ENCODE results near the gene SMARCC1. TPM values are rescaled to one million over a fixed set of nuclear protein-coding genes. Genes with fewer than 3 reads are reported as not detected.

The SMARCC1 gene
- total RNA-seq, 2 experiments from 2014 or later = 74.2 to 76.2 TPM

DNA sequence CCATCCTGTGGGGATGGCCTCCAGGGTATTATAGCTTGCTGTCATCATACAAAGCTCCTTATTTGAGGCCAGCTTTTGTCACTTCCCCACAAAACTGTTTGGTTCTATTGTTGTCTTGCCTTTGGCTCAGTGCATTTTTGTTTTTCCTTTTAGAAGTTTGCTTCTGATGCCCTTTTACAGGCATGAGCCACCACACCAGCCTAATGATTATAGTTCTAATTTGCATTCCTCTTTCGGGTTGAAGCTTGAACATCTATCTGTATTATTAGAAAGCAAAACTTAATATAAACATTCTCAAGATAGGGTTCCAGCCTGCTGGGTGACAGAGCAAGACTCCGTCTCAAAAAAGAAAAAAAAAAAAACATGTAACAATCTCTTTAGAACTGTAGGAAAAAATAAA is 39.8 kb downstream of the SMARCC1 start:
- no peaks in the 10 kb centered on the region for H3K9me3 Mint-ChIP-seq
- H3K27ac ChIP-seq (ENCODE audit: low read depth in 1 of 2, low read length in 2 of 2) = no peak overlapping the region
- no peak for DNase-seq
- TF ChIP-seq CTCF (IDR thresholded peaks at IDR 0.05) = no peak
- intact Hi-C loops (cut with DNase I, micrococcal nuclease) = no loop called here
- H3K27me3 ChIP-seq (ENCODE audit: control insufficient read depth in 1 of 2, insufficient read depth in 2 of 2, low read length in 2 of 2) = no peaks in the 10 kb centered on the region
- ChIA-PET CTCF (no interaction called here), POLR2A (interaction anchor here (0.6 kb wide), 1 partner anchor 47 kb away, joined by 3 read pairs; no protein-coding TSS in a partner anchor)
- no peaks in the 10 kb centered on the region for H3K9me3 ChIP-seq (ENCODE audit: control insufficient read depth in 1 of 2, insufficient read depth in 1 of 2, low read length in 2 of 2)
- no peak overlapping the region for H3K4me3 Mint-ChIP-seq
- no peak for ATAC-seq (ENCODE audit: poor library complexity)
- peaks cover 74% of the 10 kb centered on the region for H3K36me3 Mint-ChIP-seq (ENCODE audit: low read depth)
- H3K4me1 ChIP-seq (ENCODE audit: insufficient read depth, low read length) = peaks cover 3% of the 10 kb centered on the region
- H3K36me3 ChIP-seq (ENCODE audit: insufficient read depth, low read length) = peaks cover 32% of the 10 kb centered on the region
- H3K27me3 Mint-ChIP-seq = no peaks in the 10 kb centered on the region
- no peak overlapping the region for H3K4me3 ChIP-seq (ENCODE audit: low read length)
- H3K27ac Mint-ChIP-seq = no peak overlapping the region
- H3K4me1 Mint-ChIP-seq (ENCODE audit: low read depth) = peaks cover 31% of the 10 kb centered on the region

GRCh38 chr3:47732143-47732542 is 49.5 kb downstream of the SMARCC1 start:
- Mint-ChIP-seq H3K4me3 (no peak overlapping the region), H3K9me3 (no peaks in the 10 kb centered on the region), H3K36me3 (ENCODE audit: low read depth) (peaks cover 79% of the 10 kb centered on the region), H3K4me1 (ENCODE audit: low read depth) (no peaks in the 10 kb centered on the region), H3K27ac (peak overlapping the region; percentile 3), H3K27me3 (no peaks in the 10 kb centered on the region)
- H3K36me3 ChIP-seq (ENCODE audit: insufficient read depth, low read length) = peaks cover 76% of the 10 kb centered on the region
- ATAC-seq (ENCODE audit: poor library complexity) (no peak), DNase-seq (no peak)
- H3K4me3 ChIP-seq (ENCODE audit: low read length) = no peak overlapping the region
- no peak overlapping the region for H3K27ac ChIP-seq (ENCODE audit: low read depth in 1 of 2, low read length in 2 of 2)
- no peak for TF ChIP-seq CTCF (IDR thresholded peaks at IDR 0.05)
- ChIA-PET CTCF (no interaction called here), POLR2A (interaction anchor here (0.5 kb wide), 1 partner anchor 58 kb away, joined by 3 read pairs; no protein-coding TSS in a partner anchor)
- H3K4me1 ChIP-seq (ENCODE audit: insufficient read depth, low read length) = no peaks in the 10 kb centered on the region
- H3K9me3 ChIP-seq (ENCODE audit: control insufficient read depth in 1 of 2, insufficient read depth in 1 of 2, low read length in 2 of 2) = no peaks in the 10 kb centered on the region
- H3K27me3 ChIP-seq (ENCODE audit: control insufficient read depth in 1 of 2, insufficient read depth in 2 of 2, low read length in 2 of 2) = no peaks in the 10 kb centered on the region
- intact Hi-C loops (cut with DNase I, micrococcal nuclease) = loop anchor here in 1 of 2 experiments (10.0 kb wide), 1 partner anchor 53 kb away; the partner anchor contains the start of gene SMARCC1

DNA sequence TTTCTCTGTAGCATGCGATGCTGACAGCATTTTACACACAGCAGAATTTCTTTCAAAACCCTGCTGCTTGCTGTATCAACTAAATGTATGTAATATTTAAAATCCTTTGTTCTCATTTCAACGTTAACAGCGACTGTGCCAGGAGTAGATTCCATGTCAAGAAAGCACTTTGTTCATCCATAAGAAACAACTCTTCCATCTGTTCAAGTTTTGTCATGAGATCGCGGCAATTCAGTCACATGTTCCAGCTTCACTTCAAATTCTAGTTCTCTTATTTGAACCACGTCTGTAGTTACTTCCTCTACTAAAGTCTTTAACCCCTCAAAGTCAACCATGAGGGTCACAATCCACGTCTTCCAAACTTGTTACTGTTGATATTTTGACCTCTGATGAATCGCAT is 50.6 kb downstream of the SMARCC1 start:
- TF ChIP-seq CTCF (IDR thresholded peaks at IDR 0.05) = no peak
- DNase-seq (no peak), ATAC-seq (ENCODE audit: poor library complexity) (no peak)
- no peak overlapping the region for H3K27ac ChIP-seq (ENCODE audit: low read depth in 1 of 2, low read length in 2 of 2)
- H3K27ac Mint-ChIP-seq = no peak overlapping the region
- ChIA-PET POLR2A (no interaction called here), CTCF (no interaction called here)
- H3K4me1 ChIP-seq (ENCODE audit: insufficient read depth, low read length) = no peaks in the 10 kb centered on the region
- H3K4me1 Mint-ChIP-seq (ENCODE audit: low read depth) = no peaks in the 10 kb centered on the region
- peaks cover 76% of the 10 kb centered on the region for H3K36me3 Mint-ChIP-seq (ENCODE audit: low read depth)
- H3K27me3 Mint-ChIP-seq = no peaks in the 10 kb centered on the region
- H3K9me3 ChIP-seq (ENCODE audit: control insufficient read depth in 1 of 2, insufficient read depth in 1 of 2, low read length in 2 of 2) = no peaks in the 10 kb centered on the region
- no peaks in the 10 kb centered on the region for H3K27me3 ChIP-seq (ENCODE audit: control insufficient read depth in 1 of 2, insufficient read depth in 2 of 2, low read length in 2 of 2)
- no peak overlapping the region for H3K4me3 Mint-ChIP-seq
- H3K36me3 ChIP-seq (ENCODE audit: insufficient read depth, low read length) = peaks cover 80% of the 10 kb centered on the region
- no peaks in the 10 kb centered on the region for H3K9me3 Mint-ChIP-seq
- H3K4me3 ChIP-seq (ENCODE audit: low read length) = no peak overlapping the region
- intact Hi-C loops (cut with DNase I, micrococcal nuclease) = loop anchor here in 1 of 2 experiments (10.0 kb wide), 1 partner anchor 54 kb away; the partner anchor contains the start of gene SMARCC1
